RWPE1 (cell line): ENCODE results near the gene PAAF1.
"Not testable (repeated sequence)": the region's sequence is repeated elsewhere in the genome, so short reads cannot be mapped to it uniquely, and the experiment has no call there.

ENCODE experiments used
- CTCF ChIA-PET: fragments of 350-600 bp; sonication (Branson Sonifier 250); formaldehyde crosslinking; extraction: SDS; loops from one replicate; lab custom pipeline; 2021; lab: Yijun Ruan, JAX
- POLR2A ChIA-PET: fragments of 400-600 bp; formaldehyde crosslinking; extraction: SDS; loops from one replicate; lab custom pipeline; 2020; ENCODE audit warnings: antibody characterized with exemption; ENCODE audit not compliant: low non-redundant PET; lab: Yijun Ruan, JAX
- DNase-seq: peaks from one replicate; pipeline ENCODE4 v3.0.0; 2012; ENCODE audit warnings: low spot score
- H3K27ac ChIP-seq: fragments of 450-650 bp; 2 replicates; pipeline ENCODE4 v1.5.1; 2017
- CTCF ChIP-seq: fragments of 450-650 bp; conservative IDR thresholded peaks from 2 replicates; pipeline ENCODE4 v1.5.1; 2017; ENCODE audit warnings: low read depth, mild to moderate bottlenecking

PAAF1 gene

DNA sequence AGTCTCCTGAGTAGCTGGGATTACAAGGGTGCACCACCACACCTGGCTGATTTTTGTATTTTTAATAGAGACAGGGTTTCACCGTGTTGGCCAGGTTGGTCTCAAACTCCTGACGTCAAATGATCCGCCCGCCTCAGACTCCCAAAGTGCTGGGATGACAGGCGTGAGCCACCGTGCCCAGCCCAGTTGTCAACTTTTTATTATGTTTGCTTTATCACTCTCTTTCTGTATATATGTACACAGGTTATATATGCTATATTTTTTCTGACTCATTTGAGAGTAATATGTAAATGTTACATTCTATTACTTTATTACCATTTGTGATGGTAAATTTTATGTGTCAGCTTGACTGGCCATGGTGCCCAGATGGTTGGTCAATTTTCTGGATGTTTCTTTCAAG lies 55.2 kb downstream of the PAAF1 start:
- POLR2A ChIA-PET: no interaction called here
- no peak for TF ChIP-seq CTCF
- CTCF ChIA-PET: interaction anchor here (0.6 to 0.7 kb wide), 6 partner anchors 9 to 1518 kb away, joined by 3 to 5 read pairs (median 3); no protein-coding TSS in a partner anchor
- no peak for DNase-seq
- H3K27ac ChIP-seq: no peak overlapping the region

GRCh38 chr11:73932781-73933180 lies 56.0 kb downstream of the PAAF1 start:
- CTCF ChIA-PET: interaction anchor here (0.6 kb wide), 1 partner anchor 180 kb away, joined by 3 read pairs; no protein-coding TSS in a partner anchor
- no peak for DNase-seq
- TF ChIP-seq CTCF: no peak
- no peak overlapping the region for H3K27ac ChIP-seq
- POLR2A ChIA-PET: no interaction called here

DNA sequence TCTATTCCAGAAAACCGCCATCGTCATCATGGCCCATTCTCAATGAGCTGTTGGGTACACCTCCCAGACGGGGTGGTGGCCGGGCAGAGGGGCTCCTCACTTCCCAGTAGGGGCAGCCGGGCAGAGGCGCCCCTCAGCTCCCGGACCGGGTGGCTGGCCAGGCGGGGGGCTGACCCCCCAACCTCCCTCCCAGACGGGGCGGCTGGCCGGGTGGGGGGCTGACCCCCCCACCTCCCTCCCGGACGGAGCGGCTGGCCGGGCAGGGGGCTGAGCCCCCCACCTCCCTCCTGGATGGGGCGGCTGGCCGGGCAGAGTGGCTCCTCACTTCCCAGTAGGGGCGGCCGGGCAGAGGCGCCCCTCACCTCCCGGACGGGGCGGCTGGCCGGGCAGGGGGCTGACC lies 59.2 kb downstream of the PAAF1 start:
- CTCF ChIA-PET, DNase-seq, POLR2A ChIA-PET, H3K27ac ChIP-seq: not testable (repeated sequence)

- H3K27ac ChIP-seq: no peak overlapping the region
- DNase-seq: no peak
- POLR2A ChIA-PET: no interaction called here
- TF ChIP-seq CTCF: no peak
- CTCF ChIA-PET: no interaction called here
Observed at GRCh38 chr11:73939096-73939495, 62.3 kb downstream of the PAAF1 start.

GRCh38 chr11:73940801-73941570 lies 64.2 kb downstream of the PAAF1 start:
- H3K27ac ChIP-seq: no peak overlapping the region
- CTCF ChIA-PET: interaction anchor here (0.7 kb wide), 1 partner anchor 9 kb away, joined by 3 read pairs; no protein-coding TSS in a partner anchor
- POLR2A ChIA-PET: no interaction called here
- no peak for DNase-seq
- no peak for TF ChIP-seq CTCF

DNA sequence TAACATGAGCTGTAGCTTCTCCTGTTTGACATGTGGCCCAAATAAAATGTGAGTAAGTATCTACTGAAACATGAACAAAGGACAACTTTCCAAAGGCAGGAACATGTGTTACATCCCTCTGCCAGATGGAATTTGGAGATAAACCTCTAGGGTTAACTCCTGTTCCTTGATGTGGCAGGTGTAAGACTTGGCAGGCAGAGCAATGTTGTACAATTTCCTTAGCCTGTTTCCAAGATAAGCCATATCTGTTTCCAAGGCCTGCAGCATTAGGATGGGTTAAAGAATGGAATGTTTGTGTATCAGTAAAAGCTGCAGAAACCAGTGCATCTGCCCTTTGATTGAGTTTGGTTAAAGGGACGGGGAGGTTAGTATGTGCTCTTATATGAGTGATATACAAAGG lies 65.2 kb downstream of the PAAF1 start:
- no peak overlapping the region for H3K27ac ChIP-seq
- no peak for TF ChIP-seq CTCF
- ChIA-PET POLR2A (no interaction called here), CTCF (interaction anchor here (0.5 to 0.7 kb wide), 3 partner anchors 96 to 1664 kb away, joined by 3 to 8 read pairs (median 3); no protein-coding TSS in a partner anchor)
- no peak for DNase-seq

DNA sequence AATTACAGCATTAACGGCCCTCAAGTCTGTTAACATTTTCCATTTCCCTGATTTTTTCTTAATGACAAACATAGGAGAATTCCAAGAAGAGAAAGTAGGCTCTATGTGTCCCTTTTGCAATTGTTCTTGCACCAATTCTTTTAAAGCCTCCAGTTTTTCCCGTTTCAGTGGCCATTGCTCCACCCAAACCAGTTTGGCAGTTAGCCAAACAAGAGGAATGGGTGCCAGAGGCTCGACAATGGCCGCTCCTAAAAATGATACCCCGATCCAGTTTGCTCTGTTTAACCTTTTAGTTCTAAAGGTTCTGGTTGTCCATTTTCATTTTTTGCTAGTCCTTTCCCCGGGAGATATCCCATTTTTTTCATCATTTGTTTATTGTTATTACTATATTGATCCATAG lies 67.3 kb downstream of the PAAF1 start:
- TF ChIP-seq CTCF: no peak
- CTCF ChIA-PET: no interaction called here
- POLR2A ChIA-PET: no interaction called here

More for the DNA sequence above, 67.3 kb downstream of the PAAF1 start:
- no peak for DNase-seq
- H3K27ac ChIP-seq: no peak overlapping the region
